NCI-H2171 (cell line): Measurements from ENCODE around the gene C16orf96.

Experiments used
- DNase-seq: peaks from one replicate; lab custom pipeline; 2025; lab: John Stamatoyannopoulos, UW

C16orf96 gene

DNA sequence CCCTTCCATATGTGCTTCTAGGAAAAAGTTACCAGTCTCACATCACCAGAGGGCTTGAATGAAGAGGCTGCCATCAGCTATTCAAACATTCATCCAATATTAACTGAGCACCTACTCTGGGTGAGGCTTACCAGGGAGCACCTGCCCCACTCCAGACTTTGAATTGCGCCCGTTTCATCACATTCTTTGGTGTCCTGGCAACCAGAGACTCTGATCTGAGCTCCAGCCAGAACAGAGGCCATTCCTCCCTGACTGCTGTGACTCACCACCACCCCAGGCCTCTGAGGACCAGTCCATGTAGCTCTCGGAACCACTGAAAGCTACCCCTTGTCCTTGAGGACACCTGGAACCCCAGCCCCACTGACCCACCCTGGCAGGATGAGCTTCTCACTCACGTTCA, at the start of gene C16orf96:
C16orf96 (plus strand) TSS at position 229 of the 400 bp plus-strand sequence; CDS start at position 379, 150 bp downstream.
- DNase-seq: no peak

DNA sequence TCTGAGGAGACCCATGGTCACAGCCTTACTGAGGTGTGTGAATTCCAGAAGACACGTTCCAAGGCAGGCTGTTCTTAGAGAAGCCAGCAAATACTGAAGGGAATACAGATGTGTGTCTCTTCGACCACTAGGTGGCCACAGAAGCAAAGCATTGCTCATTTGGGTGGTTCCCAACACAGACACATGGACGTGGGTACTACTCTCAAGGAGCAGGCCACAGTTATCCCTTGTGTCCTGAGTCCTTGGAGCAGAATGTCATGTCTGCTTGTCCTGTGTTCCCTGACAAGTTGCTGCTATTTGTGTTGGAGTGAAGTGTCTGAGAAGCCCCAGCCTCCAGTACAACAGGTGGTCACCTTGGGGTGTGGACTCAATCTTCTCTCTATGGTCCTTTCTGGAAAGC, 49.7 kb upstream of the C16orf96 start:
- DNase-seq: peak; percentile 43

DNA sequence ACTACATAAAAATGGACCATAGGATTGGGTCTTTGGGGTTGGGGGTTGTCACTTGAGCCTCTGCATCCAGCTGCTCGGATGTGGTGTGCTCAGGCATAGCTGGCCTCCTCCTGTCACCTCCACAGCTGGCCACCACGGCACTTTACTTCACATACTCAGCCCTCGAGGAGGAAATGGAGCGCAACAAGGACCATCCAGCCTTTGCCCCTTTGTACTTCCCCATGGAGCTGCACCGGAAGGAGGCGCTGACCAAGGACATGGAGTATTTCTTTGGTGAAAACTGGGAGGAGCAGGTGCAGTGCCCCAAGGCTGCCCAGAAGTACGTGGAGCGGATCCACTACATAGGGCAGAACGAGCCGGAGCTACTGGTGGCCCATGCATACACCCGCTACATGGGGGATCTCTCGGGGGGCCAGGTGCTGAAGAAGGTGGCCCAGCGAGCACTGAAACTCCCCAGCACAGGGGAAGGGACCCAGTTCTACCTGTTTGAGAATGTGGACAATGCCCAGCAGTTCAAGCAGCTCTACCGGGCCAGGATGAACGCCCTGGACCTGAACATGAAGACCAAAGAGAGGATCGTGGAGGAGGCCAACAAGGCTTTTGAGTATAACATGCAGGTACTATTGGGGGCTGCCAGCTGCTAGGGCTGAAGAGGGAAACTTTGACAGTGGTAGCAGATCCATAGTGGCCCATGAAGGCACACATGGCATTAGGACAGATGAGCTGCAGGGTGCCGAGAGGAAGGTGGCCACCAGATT, 48.4 kb upstream of the C16orf96 start:
- DNase-seq: no peak

DNA sequence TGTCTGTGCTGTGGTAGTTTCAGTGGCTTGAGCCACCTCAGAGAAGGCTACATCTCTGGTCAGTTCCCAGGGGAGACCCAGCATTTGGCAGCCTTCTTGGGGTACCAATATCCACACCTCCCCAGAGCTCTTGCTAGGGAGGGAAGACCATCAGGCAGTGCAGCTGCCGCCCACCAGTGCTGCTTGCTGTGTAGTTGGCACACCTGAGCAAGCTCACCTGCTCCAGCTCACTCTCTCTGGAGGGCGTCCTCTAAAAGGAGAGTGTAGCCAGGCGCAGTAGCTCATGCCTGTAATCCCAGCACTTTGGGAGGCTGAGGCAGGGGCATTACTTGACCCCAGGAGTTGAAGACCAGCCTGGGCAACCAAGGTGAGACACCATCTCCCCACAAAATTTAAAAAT, 47.3 kb upstream of the C16orf96 start:
- DNase-seq: no peak

DNA sequence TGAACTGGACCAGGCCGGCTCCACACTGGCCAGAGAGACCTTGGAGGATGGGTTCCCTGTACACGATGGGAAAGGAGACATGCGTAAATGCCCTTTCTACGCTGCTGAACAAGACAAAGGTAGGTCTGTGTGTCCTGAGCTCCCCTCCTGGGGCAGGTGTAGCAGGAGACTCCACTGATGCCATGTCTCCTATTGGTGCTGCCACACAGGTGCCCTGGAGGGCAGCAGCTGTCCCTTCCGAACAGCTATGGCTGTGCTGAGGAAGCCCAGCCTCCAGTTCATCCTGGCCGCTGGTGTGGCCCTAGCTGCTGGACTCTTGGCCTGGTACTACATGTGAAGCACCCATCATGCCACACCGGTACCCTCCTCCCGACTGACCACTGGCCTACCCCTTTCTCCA, 46.7 kb upstream of the C16orf96 start:
- no peak for DNase-seq

DNA sequence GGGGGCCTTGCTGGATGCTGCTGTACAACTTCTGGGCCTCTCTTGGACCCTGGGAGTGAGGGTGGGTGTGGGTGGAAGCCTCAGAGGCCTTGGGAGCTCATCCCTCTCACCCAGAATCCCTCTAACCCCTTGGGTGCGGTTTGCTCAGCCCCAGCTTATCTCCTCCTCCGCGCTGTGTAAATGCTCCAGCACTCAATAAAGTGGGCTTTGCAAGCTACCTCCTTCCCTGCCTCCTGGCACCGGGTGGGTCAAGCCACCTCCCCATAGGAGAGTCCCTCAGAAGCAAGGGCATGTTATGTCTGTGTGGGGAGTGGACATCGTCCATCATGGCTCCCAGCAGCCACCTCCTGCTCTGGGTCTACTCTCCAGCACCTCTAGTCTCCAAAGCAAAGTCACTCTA, 46.0 kb upstream of the C16orf96 start:
- no peak for DNase-seq

DNA sequence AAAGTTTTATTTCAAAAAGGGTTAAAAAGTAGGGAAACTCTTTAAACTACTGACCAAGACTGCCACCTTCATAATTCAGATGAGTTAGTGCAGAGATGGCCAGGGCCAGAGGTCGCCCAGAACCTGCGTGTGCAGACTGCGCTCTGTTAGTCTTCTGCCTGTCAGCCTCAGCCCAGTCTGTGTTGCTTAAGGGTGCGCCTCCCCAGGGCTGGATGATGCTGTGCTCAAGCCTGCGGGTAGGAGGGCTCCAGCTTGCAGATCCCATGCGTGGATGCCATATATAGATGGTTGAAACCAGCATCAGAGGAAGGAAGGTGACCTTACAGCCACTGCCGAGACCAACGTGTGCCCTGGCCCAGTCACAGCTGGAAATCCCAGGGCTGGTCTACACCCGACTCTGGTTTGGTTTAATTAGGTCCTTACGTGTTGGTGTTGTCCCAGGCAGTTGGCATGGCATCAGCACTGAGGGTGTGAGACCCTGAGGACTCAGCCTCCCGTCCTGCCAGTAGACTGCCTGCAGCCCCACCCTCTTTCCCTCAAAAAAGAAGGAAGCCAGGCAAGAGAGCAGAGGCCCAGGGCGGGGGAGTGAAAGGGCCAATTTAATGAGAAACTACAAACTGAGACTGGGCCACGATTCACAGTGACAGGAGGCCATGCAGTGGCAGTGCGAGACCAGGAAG, 45.3 kb upstream of the C16orf96 start:
- DNase-seq: no peak

DNA sequence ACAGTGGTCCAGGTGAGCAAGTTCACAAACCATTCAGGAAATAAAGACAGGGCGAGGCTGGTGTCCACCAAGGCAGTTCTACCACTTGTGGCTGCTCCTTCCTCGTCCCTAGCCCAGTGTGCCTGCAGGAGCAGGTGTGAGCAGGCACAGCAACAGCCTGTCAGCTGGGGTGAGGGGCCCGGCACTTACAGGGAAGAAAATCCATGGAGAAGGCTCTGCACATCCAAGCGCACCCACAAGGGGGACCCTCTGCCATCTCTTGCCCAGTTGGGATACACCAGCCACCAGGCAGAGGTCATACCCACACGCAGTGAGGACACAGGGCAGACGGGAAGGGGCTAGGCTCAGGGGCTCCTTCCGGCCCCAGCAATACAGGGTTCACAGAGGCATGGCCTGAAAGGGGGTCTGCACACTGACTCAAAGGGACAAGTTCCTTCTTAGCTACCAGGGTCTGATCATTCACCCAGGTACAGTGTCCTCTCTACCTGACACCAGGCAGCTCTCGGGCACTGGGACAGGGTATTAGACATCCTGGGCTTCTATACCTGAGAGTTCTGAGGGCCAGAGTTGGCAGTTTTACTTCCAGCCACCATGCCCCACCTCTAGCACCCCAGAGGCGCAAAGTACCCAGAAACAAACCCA, 44.6 kb upstream of the C16orf96 start:
- peak; percentile 46 for DNase-seq

DNA sequence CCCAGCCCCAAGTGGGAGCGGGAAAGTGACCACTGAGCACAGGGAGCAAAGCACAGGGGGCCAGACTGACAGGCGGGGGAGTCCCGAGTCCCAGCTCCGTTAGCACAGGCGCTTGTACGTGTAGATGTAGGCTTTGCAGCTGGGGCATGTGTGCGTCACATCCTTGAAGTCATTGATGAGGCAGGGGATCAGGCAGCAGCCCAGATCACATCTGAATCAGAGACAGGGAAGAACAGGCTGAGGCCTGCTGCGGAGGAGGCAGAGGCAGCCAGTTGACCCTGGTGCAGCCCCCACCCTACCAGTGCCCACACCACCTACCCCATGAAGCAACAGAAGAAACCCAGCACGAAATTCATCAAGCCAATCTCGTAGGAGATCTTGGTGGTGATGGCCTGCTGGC, 43.7 kb upstream of the C16orf96 start:
- DNase-seq: no peak

DNA sequence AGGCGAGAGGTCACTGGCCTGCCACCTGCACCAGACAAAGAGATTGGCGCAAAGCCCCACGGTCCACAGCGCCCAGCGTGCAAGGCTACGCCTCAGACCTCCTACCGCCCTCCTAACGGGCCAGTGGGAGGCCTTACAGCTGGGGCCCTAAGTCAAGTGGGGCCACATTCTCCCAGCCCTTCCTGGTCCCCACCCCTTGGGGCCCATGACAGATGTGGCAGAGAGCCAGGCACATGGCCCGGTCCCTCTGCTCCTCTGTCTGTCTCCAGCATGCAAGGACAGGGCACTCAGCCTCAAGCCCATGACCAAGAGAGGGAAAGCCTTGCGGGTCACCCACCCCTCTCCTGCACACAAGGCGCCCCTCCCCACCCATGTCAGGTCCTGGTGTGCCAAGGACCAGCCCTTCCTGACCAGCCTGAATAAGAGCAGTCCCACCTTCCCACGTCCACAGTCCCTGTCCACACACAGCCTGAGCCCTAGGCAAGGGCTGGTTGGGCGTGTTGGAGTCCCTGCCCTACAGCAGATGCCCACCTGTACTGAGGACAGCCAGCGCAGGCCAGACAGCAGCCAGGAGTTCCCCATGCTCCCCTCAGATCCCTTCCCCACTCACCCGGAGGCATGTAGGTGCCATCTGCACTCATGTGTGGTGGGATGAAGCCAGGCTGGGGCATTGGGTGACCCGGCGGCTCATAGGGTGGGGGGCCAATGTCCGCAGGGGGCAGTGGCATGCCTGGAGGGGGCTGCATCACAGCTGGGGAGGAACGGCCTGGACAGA, 42.9 kb upstream of the C16orf96 start:
- no peak for DNase-seq

DNA sequence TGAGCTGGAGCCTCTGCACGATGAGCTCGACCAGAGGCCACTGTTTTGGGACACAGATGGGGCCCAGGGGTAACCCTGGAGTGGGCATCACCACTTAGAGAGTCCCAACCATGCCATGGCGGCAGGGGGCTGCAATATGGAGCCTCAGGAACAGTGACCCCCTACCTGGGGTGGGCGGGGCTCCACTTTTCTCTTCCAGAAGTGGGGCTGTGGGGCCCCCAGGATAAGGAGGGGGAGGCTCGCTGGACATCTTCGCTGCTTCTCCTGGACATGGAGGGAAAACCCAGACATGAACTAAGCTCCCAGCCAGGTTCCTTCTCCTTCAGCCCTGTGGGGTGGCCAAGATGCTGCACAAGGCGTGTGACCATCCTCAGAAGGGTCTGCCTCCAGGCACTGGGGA, 42.3 kb upstream of the C16orf96 start:
- DNase-seq: no peak

DNA sequence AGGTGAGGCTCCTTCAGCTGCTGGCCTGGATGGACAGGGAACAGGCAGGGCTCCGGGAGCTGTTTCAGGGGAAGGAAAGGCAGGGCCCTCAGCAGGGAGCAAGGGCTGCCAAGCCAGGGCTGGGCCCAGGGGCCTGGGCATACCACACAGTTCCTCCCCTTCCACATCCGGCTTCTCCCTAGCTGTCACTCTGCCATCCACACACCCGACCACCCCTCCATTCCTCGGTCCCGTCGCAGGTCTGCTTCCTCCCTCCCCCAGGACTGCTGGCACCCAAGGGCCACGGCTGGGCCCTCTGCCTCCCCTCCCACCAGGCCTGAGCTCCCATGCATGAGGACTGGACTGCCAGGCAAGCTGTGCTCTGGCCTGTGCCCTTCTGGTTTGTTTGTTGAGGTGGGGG, 41.5 kb upstream of the C16orf96 start:
- no peak for DNase-seq

DNA sequence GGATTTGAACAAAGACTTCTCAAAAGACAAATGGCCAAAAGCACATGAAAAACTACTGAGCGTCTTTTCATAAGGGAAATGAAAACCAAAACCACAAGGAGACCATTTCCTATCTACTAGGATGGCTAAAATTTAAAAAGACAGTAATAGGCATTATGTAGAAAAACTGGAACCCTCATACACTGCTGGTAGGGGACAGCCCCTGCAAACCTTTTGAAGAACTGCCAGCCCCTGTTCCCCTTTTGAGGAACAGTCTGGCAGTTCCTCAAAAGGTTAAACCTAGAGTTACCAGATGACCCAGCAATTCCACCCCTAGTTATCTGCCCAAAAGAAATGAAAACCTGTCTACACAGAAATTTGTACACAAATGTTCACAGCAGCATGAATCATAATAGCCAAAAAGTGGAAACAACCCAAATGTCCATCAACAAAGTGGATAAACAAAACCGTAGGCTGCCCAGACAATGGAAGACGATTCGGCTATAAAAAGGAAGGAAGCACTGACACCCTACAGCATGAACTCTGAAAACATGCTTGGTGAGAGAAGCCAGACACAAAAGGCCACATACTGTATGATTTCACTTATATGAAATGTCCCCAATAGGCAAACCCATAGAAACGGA, 40.4 kb upstream of the C16orf96 start:
- no peak for DNase-seq

DNA sequence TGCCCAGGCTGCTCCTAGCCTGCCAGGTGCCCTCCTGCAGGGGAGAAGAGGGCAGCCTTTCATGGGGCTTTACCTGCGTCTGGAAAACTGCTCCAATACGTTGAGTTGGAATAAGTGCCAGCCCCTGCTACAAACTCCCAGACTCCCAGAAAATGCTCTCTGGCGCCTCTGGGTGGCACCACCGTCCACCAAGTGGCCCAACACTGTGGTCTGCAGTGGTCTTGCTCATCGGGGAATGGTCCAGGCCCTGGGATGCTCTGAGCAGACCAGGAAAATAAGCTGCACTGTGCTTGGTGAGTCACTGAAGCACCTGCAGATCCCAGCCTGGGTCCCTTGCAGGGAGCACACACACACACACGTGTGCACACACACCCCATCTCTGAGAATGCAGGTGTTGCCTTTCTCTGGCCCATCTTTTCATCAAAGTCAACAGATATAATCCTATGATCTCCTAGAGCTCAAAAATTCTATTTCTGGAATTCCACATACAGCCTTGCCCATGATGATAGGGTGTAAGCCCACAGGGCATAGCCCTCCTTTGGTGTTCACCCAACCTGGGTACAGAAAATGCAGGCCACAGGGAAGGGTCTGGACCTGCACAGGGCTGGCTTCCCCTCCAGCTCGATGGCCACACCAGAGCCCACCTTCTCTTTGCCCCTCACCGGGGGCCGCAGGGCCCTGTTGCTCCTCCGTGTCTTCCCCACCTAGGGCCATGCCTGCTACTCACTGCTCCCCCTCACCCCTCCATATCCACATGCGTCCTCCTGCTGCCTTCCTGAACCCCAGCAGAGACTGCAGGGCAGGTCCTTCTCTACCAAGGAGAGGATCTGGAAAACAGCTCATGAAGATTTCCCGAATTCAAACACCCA, 38.1 kb upstream of the C16orf96 start:
- no peak for DNase-seq

DNA sequence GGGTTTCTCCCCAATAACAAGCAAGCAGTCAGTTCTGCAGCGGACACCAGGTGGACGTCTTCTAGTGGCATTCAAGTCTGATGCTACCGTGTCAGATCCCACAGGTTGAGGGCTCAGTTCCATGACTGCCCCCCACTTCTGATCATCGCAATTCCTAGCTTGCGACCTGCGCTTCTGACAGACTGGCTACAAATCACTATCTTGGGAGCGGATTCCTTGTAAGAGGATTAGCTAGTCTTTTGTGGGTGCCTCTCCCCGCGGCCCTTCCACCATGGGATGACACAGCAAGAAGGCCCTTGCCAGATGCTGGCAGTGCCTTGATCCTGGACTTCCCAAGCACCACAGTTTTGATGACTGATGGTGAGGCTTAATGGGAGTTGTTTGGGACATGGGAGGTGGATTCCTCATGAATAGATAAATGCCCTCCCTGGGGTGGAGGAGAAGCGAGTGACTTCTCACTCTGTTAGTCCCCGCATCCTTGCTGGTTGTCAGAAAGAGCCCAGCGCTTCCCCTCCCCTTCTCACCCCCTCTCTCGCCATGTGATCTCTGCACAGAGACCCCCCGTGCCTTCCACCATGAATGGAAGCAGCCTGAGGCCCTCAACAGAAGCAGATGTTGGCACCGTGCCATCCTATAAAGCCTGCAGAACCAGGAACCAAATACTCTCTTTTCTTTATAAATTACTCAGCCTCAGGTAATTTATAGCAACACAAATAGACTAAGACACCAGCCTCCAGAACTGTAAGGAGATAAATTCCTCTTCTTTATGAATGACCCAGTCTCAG, 36.7 kb upstream of the C16orf96 start:
- DNase-seq: no peak

DNA sequence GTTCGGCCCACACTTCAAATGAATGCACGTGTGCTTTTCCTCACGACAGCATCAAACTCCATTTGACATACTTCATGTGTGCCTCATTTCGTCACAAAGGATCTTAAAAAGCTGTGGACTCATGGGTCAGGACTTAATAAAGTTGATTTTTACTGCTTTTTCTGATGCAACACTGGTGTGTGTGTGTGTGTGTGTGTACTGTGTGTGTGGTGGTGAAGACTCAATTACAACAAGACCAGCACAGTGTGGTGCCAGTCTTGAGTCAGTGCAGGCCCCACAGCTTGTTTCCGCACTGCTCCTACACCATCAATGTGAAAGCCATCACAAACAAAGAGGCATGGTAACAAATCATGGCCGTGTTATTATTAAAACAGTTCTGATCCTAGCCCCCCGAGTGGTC, 35.2 kb upstream of the C16orf96 start:
- DNase-seq: no peak

DNA sequence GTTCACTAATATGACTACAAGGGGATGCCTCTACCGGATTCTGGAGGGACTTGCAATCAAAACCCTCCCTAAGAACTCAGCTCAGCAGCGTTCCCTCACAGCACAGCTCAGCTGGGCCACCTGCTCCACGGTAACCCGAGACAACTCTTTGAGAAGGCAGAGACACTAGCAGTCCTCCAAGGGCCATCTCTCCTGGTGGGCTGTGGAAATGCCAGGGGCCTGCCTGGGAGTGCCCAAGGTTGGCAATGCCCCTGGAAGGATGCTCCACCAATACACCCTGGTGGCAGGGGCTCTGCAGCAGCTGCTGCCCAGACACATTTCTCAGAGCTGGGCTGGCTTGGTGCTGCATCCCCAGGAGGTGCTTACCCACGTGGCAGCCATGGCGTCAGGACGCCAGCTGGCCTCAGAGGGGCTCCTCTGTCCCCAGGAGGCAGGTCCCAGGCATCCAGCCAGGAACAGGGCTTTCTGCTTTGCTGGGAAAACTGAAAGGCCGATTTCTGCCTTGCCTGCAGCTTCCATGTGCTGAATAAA, 34.0 kb upstream of the C16orf96 start:
- DNase-seq: peak; percentile 94

DNA sequence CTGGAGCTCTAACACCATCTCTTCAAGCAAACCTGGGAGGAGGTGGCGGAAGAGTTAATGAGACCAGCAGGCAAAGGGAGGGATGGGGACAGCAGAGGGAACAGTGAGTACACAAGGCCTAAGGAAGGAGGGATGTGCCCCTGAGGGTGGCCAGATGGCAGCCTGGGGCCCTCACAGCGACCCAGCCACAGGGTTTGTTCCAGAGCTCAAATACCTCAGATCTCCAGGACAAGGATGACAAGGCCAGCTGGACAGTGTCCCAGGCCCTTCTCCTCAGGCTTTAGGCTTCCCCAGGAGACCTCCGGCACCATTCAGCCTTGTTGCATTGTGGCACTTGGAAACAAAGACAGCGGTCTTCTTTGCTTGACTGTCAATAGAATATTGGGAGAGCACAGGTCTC, 32.5 kb upstream of the C16orf96 start:
- DNase-seq: no peak

DNA sequence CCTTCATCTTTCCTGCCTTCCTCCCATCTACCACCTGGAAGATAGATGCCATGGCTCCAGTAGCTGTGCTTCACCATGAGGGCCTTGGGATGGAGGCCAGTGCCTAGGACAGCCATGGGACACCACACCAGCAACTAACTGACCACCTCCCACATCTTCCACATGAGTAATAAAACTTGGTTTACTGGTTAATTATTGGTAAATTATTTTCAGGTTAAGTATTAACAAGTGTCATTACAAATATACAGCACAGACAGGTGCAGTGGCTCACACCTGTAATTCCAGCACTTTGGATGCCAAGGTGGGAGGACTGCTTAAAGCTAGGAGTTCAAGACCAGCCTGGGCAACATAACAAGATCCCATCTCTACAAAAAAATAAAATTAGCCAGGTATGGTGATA, 31.6 kb upstream of the C16orf96 start:
- DNase-seq: no peak

DNA sequence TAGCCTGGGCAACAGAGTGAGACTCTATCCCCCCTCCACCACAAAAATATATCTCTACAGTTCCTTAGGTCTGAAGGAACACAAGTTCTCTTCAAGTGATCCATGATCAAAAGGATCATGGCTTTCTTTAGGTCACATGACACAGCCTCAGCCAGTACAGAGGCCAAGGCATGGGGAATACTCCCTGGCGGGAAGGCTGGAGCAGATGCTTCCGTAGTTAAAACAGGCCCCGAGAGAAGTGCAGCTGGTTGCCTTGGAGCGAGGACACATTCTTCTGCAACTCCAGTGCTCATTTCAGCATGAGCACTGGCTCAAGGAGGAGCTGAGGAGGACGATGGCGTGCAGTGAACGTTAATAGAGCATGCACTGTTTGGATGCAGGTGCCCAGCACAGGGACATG, 31.1 kb upstream of the C16orf96 start:
- no peak for DNase-seq
